ENCODE data around the gene RUNX3. TPM values are rescaled to one million over a fixed set of nuclear protein-coding genes. Genes with fewer than 3 reads are reported as not detected.

Gene RUNX3
- polyA plus RNA-seq, 1 experiment, result not detected

GRCh38 chr1:24931468-24932231 lies 1.6 kb upstream of the RUNX3 start:
- ChIA-PET CTCF (interaction anchor here (1.0 to 5.0 kb wide), 7 partner anchors 9 to 274 kb away, joined by 3 to 38 read pairs (median 3); no protein-coding TSS in a partner anchor), POLR2A (no interaction called here)
- no peaks in the 10 kb centered on the region; the same call in 1 of the 2 replicates for H3K9me3 ChIP-seq (ENCODE audit: control insufficient read depth, insufficient read depth, low read length)
- H3K27ac ChIP-seq (ENCODE audit: low read depth, low read length), result no peak overlapping the region
- H3K27me3 ChIP-seq (ENCODE audit: control insufficient read depth, insufficient read depth, low read length), result peaks cover 87% of the 10 kb centered on the region
- TF ChIP-seq, protein P1, sequence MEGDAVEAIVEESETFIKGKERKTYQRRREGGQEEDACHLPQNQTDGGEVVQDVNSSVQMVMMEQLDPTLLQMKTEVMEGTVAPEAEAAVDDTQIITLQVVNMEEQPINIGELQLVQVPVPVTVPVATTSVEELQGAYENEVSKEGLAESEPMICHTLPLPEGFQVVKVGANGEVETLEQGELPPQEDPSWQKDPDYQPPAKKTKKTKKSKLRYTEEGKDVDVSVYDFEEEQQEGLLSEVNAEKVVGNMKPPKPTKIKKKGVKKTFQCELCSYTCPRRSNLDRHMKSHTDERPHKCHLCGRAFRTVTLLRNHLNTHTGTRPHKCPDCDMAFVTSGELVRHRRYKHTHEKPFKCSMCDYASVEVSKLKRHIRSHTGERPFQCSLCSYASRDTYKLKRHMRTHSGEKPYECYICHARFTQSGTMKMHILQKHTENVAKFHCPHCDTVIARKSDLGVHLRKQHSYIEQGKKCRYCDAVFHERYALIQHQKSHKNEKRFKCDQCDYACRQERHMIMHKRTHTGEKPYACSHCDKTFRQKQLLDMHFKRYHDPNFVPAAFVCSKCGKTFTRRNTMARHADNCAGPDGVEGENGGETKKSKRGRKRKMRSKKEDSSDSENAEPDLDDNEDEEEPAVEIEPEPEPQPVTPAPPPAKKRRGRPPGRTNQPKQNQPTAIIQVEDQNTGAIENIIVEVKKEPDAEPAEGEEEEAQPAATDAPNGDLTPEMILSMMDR (IDR thresholded peaks at IDR 0.05; ENCODE audit: low read depth, low read length), result no peak
- H3K4me3 ChIP-seq (ENCODE audit: low read depth, low read length), result no peak overlapping the region
- DNase-seq (ENCODE audit: low read depth, low spot score), result no peak

GRCh38 chr1:24931146-24931467 lies 1.0 kb upstream of the RUNX3 start:
- Histone ChIP-seq H3K4me3 (ENCODE audit: low read depth, low read length) (no peak overlapping the region), H3K27ac (ENCODE audit: low read depth, low read length) (no peak overlapping the region), H3K9me3 (ENCODE audit: control insufficient read depth, insufficient read depth, low read length) (no peaks in the 10 kb centered on the region; the same call in 1 of the 2 replicates), H3K27me3 (ENCODE audit: control insufficient read depth, insufficient read depth, low read length) (peaks cover 88% of the 10 kb centered on the region)
- CTCF ChIA-PET, result interaction anchor here (2.9 kb wide), 1 partner anchor 274 kb away, joined by 25 read pairs; no protein-coding TSS in a partner anchor
- TF ChIP-seq, protein P1 (IDR thresholded peaks at IDR 0.05; ENCODE audit: low read depth, low read length), result no peak
- no peak for DNase-seq (ENCODE audit: low read depth, low spot score)
- POLR2A ChIA-PET, result no interaction called here

GRCh38 chr1:24929398-24930259 lies 447 bp downstream of the RUNX3 start:
- H3K9me3 ChIP-seq (ENCODE audit: control insufficient read depth, insufficient read depth, low read length), result no peaks in the 10 kb centered on the region; the same call in 1 of the 2 replicates
- H3K27ac ChIP-seq (ENCODE audit: low read depth, low read length), result no peak overlapping the region
- TF ChIP-seq, protein P1 (IDR thresholded peaks at IDR 0.05; ENCODE audit: low read depth, low read length), result no peak
- ChIA-PET CTCF (interaction anchor here (1.5 kb wide), 1 partner anchor 172 kb away, joined by 3 read pairs; no protein-coding TSS in a partner anchor), POLR2A (no interaction called here)
- H3K27me3 ChIP-seq (ENCODE audit: control insufficient read depth, insufficient read depth, low read length), result peaks cover 90% of the 10 kb centered on the region
- no peak for DNase-seq (ENCODE audit: low read depth, low spot score)
- no peak overlapping the region for H3K4me3 ChIP-seq (ENCODE audit: low read depth, low read length)

DNA sequence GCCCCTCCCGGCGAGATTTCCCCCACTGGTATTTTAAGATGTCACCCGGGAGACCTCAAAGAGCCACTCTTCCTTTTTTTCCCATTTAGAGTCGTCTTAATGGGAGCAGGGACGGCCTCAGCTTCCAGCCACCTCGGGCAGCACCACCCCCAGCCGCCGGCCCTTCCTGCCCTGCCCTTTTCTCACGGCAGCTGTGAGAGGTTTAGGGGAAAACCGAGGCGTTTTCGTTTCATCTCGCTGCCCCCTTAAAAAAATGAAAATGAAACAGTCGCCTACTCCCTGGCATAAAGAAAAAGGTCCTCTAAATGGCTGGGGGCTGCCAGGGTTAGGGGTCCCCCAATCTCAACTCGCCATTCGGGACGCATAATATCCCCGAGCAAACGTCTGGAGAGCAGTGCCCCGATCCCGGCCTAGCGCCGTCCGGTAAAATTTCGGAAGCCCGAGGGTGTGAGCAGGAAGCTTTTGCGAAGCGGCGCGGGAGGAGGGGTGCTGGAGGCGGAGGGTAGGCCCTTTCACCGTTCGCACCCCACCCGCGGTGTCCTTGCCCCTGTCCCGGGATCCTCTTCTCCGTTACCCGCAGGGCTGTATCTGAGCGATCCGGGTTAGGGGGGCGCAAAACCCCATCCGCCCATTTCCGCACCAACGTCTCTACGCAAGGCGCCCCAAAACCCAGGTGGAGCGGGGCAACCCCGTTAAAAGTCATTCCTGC lies 1.2 kb downstream of the RUNX3 start:
- no peak for DNase-seq (ENCODE audit: low read depth, low spot score)
- ChIA-PET POLR2A (no interaction called here), CTCF (no interaction called here)
- Histone ChIP-seq H3K9me3 (ENCODE audit: control insufficient read depth, insufficient read depth, low read length) (no peaks in the 10 kb centered on the region; the same call in 1 of the 2 replicates), H3K4me3 (ENCODE audit: low read depth, low read length) (no peak overlapping the region), H3K27me3 (ENCODE audit: control insufficient read depth, insufficient read depth, low read length) (peaks cover 86% of the 10 kb centered on the region), H3K27ac (ENCODE audit: low read depth, low read length) (no peak overlapping the region)
- TF ChIP-seq, protein P1 (IDR thresholded peaks at IDR 0.05; ENCODE audit: low read depth, low read length), result no peak
